ENCODE measurements around the gene FBRS.
"Not testable (repeated sequence)": the region's sequence is repeated elsewhere in the genome, so short reads cannot be mapped to it uniquely, and the experiment has no call there.

FBRS gene

GRCh38 chr16:30665155-30665829 lies 7.1 kb downstream of the FBRS start:
- DNase-seq (ENCODE audit: low read depth) = no peak

GRCh38 chr16:30665830-30666190 lies 7.6 kb downstream of the FBRS start:
- no peak for DNase-seq (ENCODE audit: low read depth)

- DNase-seq (ENCODE audit: low read depth) = no peak
Measured at GRCh38 chr16:30666681-30667080, 8.4 kb downstream of the FBRS start.

- DNase-seq (ENCODE audit: low read depth) = no peak
Measured at GRCh38 chr16:30667361-30667905, 9.2 kb downstream of the FBRS start.

GRCh38 chr16:30668393-30668792 lies 10.2 kb downstream of the FBRS start:
- DNase-seq (ENCODE audit: low read depth) = no peak

GRCh38 chr16:30669026-30669902 lies 11.0 kb downstream of the FBRS start:
- no peak for DNase-seq (ENCODE audit: low read depth)

- DNase-seq (ENCODE audit: low read depth) = no peak
Measured at GRCh38 chr16:30669903-30670824, 11.9 kb downstream of the FBRS start.

GRCh38 chr16:30675143-30675542 lies 16.9 kb downstream of the FBRS start:
- DNase-seq (ENCODE audit: low read depth) = no peak

GRCh38 chr16:30677931-30678585 lies 19.8 kb downstream of the FBRS start:
- DNase-seq (ENCODE audit: low read depth) = no peak

GRCh38 chr16:30678586-30678970 lies 20.3 kb downstream of the FBRS start:
- no peak for DNase-seq (ENCODE audit: low read depth)

- DNase-seq (ENCODE audit: low read depth) = no peak
Measured at GRCh38 chr16:30680326-30680725, 22.1 kb downstream of the FBRS start.

- no peak for DNase-seq (ENCODE audit: low read depth)
Measured at GRCh38 chr16:30688701-30689100, 30.5 kb downstream of the FBRS start.

- no peak for DNase-seq (ENCODE audit: low read depth)
Measured at GRCh38 chr16:30691907-30692306, 33.7 kb downstream of the FBRS start.

GRCh38 chr16:30692396-30693064 lies 34.3 kb downstream of the FBRS start:
- no peak for DNase-seq (ENCODE audit: low read depth)

GRCh38 chr16:30694926-30695693 lies 36.9 kb downstream of the FBRS start:
- DNase-seq (ENCODE audit: low read depth) = no peak

GRCh38 chr16:30696646-30697045 lies 38.4 kb downstream of the FBRS start:
- not testable (repeated sequence) for DNase-seq (ENCODE audit: low read depth)

- no peak for DNase-seq (ENCODE audit: low read depth)
Measured at GRCh38 chr16:30697264-30698138, 39.3 kb downstream of the FBRS start.

GRCh38 chr16:30698139-30698815 lies 40.0 kb downstream of the FBRS start:
- DNase-seq (ENCODE audit: low read depth) = peak; percentile 99
